MM.1S (cell line): Measurements from ENCODE around the gene PCDH1.

Experiments used
- DNase-seq: peaks from one replicate; pipeline ENCODE4 v3.0.0-alpha.2; 2015
- H2AFZ ChIP-seq: fragments of 300-600 bp; sonication (generic); 2 replicates; pipeline ENCODE4 v1.6.0; 2016; ENCODE audit warnings: antibody characterized with exemption, low read length
- H3F3A ChIP-seq: fragments of 300-600 bp; sonication (generic); 2 replicates; pipeline ENCODE4 v1.6.1; 2016; ENCODE audit warnings: mild to moderate bottlenecking, antibody characterized with exemption, low read length, moderate library complexity, mixed read lengths; ENCODE audit not compliant: insufficient read depth
- H3K27ac ChIP-seq: fragments of 300-600 bp; sonication (generic); 2 replicates; pipeline ENCODE4 v1.5.1; 2016; ENCODE audit warnings: mild to moderate bottlenecking, low read length
- H3K27me3 ChIP-seq: fragments of 300-600 bp; sonication (generic); replicated peaks from 2 replicates; pipeline ENCODE4 v1.6.0; 2016; ENCODE audit warnings: low read length; ENCODE audit not compliant: insufficient read depth
- H3K36me3 ChIP-seq: fragments of 300-600 bp; sonication (generic); replicated peaks from 2 replicates; pipeline ENCODE4 v1.6.1; 2016; ENCODE audit warnings: mild to moderate bottlenecking, low read length, mixed read lengths; ENCODE audit not compliant: insufficient read depth
- H3K4me1 ChIP-seq: fragments of 300-600 bp; sonication (generic); 2 replicates; pipeline ENCODE4 v1.6.1; 2016; ENCODE audit warnings: low read length, mixed read lengths
- H3K4me2 ChIP-seq: fragments of 300-600 bp; sonication (generic); 2 replicates; pipeline ENCODE4 v1.6.0; 2016; ENCODE audit warnings: low read depth, low read length
- H3K4me3 ChIP-seq: fragments of 300-600 bp; sonication (generic); 2 replicates; pipeline ENCODE4 v1.5.1; 2016; ENCODE audit warnings: low read length, mixed read lengths
- H3K79me2 ChIP-seq: fragments of 300-600 bp; sonication (generic); 2 replicates; pipeline ENCODE4 v1.6.1; 2016; ENCODE audit warnings: mixed run types, low read length, mixed read lengths
- H3K9ac ChIP-seq: fragments of 300-600 bp; sonication (generic); 2 replicates; pipeline ENCODE4 v1.6.1; 2016; ENCODE audit warnings: low read length, mixed read lengths
- H3K9me2 ChIP-seq: fragments of 300-600 bp; sonication (generic); replicated peaks from 2 replicates; pipeline ENCODE4 v1.6.1; 2016; ENCODE audit warnings: mild to moderate bottlenecking, low read length, mixed read lengths; ENCODE audit not compliant: insufficient read depth
- H3K9me3 ChIP-seq: fragments of 300-600 bp; sonication (generic); replicated peaks from 2 replicates; pipeline ENCODE4 v1.6.1; 2016; ENCODE audit warnings: mild to moderate bottlenecking, low read length, mixed read lengths; ENCODE audit not compliant: insufficient read depth
- H4K20me1 ChIP-seq: fragments of 300-600 bp; sonication (generic); 2 replicates; pipeline ENCODE4 v1.6.1; 2016; ENCODE audit warnings: mild to moderate bottlenecking, low read length, moderate library complexity, mixed read lengths; ENCODE audit not compliant: insufficient read depth
- EZH2 ChIP-seq: fragments of 300-600 bp; sonication (generic); optimal IDR thresholded peaks from 2 replicates; pipeline ENCODE3; 2017; ENCODE audit warnings: low read depth, mild to moderate bottlenecking, antibody characterized with exemption, low read length, mixed read lengths
- EZH2phosphoT487 ChIP-seq: fragments of 300-600 bp; sonication (generic); IDR thresholded peaks from 2 replicates; pipeline ENCODE4 v1.6.1; 2018; ENCODE audit warnings: antibody characterized with exemption, low read length
- TF ChIP-seq, protein P1 (sequence below): fragments of 300-600 bp; sonication (generic); IDR thresholded peaks from 2 replicates; pipeline ENCODE4 v1.5.1; 2016; ENCODE audit warnings: antibody characterized with exemption, low read length, mixed read lengths

The PCDH1 gene

DNA sequence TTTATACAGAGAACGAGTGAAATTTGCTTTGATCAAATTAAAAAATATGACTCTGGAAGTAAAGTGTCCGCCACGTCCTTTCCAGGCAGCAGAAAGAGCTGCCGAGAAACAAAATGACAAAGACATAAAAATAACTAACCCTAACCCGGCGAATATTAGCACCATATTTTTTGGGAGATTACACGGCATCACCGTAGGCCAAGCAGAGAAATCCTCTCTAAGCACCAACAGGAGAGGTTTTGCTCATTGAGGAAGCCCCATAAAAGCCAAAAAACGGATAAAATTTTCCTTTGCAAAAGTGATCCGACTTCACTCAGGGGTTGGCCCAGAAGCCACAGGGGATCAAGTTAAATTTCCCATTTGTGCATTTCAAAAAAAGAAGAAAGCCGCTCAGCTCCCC is 70.9 kb downstream of the PCDH1 start:
- no peak overlapping the region for H3K9ac ChIP-seq
- H3K9me3 ChIP-seq, result no peaks in the 10 kb centered on the region
- no peaks in the 10 kb centered on the region for H4K20me1 ChIP-seq
- no peaks in the 10 kb centered on the region for H3K4me1 ChIP-seq
- no peaks in the 10 kb centered on the region for H3F3A ChIP-seq
- DNase-seq, result no peak
- H3K36me3 ChIP-seq, result no peaks in the 10 kb centered on the region
- H3K27me3 ChIP-seq, result no peaks in the 10 kb centered on the region
- no peak overlapping the region for H3K4me3 ChIP-seq
- H3K79me2 ChIP-seq, result no peaks in the 10 kb centered on the region
- TF ChIP-seq EZH2, result no peak
- TF ChIP-seq, protein P1, sequence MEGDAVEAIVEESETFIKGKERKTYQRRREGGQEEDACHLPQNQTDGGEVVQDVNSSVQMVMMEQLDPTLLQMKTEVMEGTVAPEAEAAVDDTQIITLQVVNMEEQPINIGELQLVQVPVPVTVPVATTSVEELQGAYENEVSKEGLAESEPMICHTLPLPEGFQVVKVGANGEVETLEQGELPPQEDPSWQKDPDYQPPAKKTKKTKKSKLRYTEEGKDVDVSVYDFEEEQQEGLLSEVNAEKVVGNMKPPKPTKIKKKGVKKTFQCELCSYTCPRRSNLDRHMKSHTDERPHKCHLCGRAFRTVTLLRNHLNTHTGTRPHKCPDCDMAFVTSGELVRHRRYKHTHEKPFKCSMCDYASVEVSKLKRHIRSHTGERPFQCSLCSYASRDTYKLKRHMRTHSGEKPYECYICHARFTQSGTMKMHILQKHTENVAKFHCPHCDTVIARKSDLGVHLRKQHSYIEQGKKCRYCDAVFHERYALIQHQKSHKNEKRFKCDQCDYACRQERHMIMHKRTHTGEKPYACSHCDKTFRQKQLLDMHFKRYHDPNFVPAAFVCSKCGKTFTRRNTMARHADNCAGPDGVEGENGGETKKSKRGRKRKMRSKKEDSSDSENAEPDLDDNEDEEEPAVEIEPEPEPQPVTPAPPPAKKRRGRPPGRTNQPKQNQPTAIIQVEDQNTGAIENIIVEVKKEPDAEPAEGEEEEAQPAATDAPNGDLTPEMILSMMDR, result no peak
- TF ChIP-seq EZH2phosphoT487, result no peak
- no peaks in the 10 kb centered on the region for H3K9me2 ChIP-seq
- no peak overlapping the region for H2AFZ ChIP-seq
- no peak overlapping the region for H3K27ac ChIP-seq
- H3K4me2 ChIP-seq, result no peak overlapping the region

DNA sequence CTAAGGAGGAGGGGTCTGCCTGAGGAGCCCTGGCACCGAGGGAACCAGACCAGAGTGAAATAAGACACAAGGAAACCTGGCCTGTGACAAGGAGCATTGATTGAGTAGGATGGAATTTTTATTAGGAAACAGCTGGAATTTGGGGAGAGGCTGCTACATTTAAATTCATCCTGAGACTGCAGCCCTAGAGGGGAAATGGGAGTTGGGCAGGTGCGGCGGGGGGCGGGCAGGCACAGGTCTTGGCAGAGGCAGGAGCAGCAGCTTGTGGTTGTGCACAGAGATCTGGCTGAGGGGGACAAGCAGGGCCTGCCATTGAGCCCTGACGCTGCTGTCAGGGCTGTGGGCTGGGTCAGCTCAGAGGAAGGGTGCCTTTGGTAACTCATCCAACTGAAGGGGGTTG is 71.6 kb downstream of the PCDH1 start:
- Histone ChIP-seq H3K4me3 (no peak overlapping the region), H3F3A (no peaks in the 10 kb centered on the region), H3K4me1 (no peaks in the 10 kb centered on the region), H3K4me2 (no peak overlapping the region), H3K9me3 (no peaks in the 10 kb centered on the region), H3K27ac (no peak overlapping the region), H3K36me3 (no peaks in the 10 kb centered on the region), H3K79me2 (no peaks in the 10 kb centered on the region), H3K9me2 (no peaks in the 10 kb centered on the region), H4K20me1 (no peaks in the 10 kb centered on the region), H3K27me3 (no peaks in the 10 kb centered on the region), H3K9ac (no peak overlapping the region), H2AFZ (no peak overlapping the region)
- DNase-seq, result no peak
- no peak for TF ChIP-seq EZH2
- TF ChIP-seq, protein P1, result no peak
- TF ChIP-seq EZH2phosphoT487, result no peak

DNA sequence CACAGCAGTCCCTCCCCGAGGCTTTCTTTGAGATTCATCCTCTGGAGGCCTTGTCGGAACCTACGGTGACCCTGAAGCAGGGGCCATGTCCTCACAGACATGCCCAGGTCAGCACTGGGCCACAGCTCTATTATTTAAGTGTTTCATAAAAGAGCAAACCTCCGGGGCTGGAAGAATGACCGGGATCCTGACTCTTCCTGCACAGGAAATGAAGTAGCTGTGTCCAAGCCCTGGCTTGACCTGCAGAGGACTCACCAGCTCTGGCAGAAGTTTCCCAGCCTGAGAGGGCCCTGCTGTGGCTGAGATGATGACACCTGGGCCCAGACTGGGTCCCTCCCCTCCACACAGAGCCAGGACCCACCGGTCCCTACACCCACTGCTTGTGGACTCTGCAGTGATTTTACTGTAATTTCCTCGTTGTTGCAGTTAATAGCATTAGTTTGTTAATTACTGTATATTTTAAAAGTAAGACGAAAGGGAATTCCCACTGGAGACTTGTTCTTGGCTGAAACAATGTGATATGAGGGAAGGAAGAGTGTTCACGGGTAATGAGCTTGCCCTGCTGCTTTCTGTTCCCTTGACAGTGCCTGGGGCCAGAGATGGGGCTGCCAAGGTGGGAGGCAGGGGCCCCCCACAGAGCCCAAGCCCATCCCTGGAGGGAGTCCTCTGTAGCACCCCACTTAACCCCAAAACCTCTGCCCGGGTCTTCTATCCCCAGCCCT is 72.2 kb downstream of the PCDH1 start:
- H3K4me3 ChIP-seq, result no peak overlapping the region
- H3K9me2 ChIP-seq, result no peaks in the 10 kb centered on the region
- TF ChIP-seq EZH2phosphoT487 (no peak), EZH2 (no peak)
- TF ChIP-seq, protein P1, result no peak
- H3K9me3 ChIP-seq, result no peaks in the 10 kb centered on the region
- no peak overlapping the region for H3K9ac ChIP-seq
- H3F3A ChIP-seq, result no peaks in the 10 kb centered on the region
- H4K20me1 ChIP-seq, result no peaks in the 10 kb centered on the region
- no peak overlapping the region for H3K4me2 ChIP-seq
- H2AFZ ChIP-seq, result no peak overlapping the region
- H3K27ac ChIP-seq, result no peak overlapping the region
- H3K36me3 ChIP-seq, result no peaks in the 10 kb centered on the region
- H3K27me3 ChIP-seq, result no peaks in the 10 kb centered on the region
- DNase-seq, result no peak
- H3K79me2 ChIP-seq, result no peaks in the 10 kb centered on the region
- no peaks in the 10 kb centered on the region for H3K4me1 ChIP-seq
